Measurements from ENCODE around the gene CD44.

The CD44 gene

DNA sequence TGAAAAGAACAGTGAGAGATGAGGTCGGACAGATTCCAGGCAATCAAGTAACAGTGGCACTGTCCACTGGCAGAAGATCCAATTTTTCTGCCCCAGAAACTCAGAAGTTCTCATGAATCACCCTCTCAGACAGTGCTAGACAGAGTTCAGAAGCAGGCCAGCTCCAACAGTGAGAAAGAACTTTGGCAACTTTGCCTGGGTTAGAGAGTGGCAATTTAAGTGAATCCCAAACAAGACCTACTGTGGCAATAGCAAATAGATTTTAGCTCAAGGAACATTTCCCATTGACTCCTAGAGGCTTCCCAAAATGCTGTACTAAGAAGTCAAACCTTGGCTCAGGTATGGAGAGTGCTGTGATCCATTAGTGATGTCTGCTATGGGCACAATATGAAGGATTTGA is 12.3 kb downstream of the CD44 start:
- no peak for TF ChIP-seq CTCF (IDR thresholded peaks at IDR 0.05; ENCODE audit: low read depth, low read length)
- Histone ChIP-seq H3K27me3 (no peaks in the 10 kb centered on the region), H3K9me3 (no peaks in the 10 kb centered on the region), H3K36me3 (no peaks in the 10 kb centered on the region), H3K4me3 (ENCODE audit: low read depth, low read length) (no peak overlapping the region), H3K4me1 (no peaks in the 10 kb centered on the region)
- no peak for DNase-seq

DNA sequence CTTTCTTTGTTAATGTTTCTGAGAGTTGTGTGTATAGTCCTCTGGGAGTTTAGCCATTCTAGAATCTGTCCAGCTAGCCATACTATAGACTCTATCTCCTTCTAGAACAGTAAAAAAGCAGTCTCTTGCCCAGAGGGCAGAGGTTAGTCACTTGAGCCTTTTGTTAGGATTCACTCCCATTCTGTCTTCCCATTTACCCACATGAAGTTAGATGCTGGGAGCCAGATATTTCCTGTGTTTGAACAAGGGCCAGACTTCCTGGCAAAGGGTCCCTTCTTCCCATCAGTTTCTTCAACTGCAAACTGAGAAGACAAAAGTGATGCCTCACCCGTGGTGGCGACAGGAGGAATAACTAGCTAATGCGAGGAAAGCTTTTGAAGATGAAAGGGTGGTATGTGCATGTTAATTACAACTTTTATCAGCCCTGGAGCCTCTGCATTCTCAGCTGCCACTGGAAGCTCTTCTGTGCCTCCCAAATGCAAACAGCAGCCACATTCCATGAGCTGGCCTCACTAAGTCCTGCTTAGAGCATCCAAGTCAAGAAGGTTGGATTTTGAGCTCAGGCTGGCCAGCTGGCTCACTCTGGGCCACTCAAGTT is 12.8 kb downstream of the CD44 start:
- Histone ChIP-seq H3K4me3 (ENCODE audit: low read depth, low read length) (no peak overlapping the region), H3K36me3 (no peaks in the 10 kb centered on the region), H3K9me3 (no peaks in the 10 kb centered on the region), H3K4me1 (no peaks in the 10 kb centered on the region), H3K27me3 (no peaks in the 10 kb centered on the region)
- no peak for TF ChIP-seq CTCF (IDR thresholded peaks at IDR 0.05; ENCODE audit: low read depth, low read length)
- no peak for DNase-seq

DNA sequence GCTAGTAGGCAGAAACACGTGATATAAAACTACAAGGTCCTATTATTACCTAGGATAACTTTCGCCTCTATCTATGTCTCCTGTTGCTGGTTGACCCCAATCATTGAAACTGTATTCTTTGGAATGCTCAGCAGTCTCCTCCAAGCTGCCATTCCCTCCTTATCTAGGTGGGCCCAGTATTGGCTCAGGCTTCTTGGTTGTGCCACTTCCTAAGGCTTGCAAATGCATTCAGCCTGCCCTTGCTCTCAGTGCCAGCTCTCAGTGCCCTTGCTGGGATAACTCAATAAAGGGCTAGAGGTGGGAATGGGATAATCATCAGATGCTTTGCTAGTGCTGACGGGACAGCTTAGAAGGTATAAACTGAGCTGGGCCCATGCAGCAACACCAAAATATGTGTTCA is 13.6 kb downstream of the CD44 start:
- Histone ChIP-seq H3K9me3 (no peaks in the 10 kb centered on the region), H3K27me3 (no peaks in the 10 kb centered on the region), H3K4me3 (ENCODE audit: low read depth, low read length) (no peak overlapping the region), H3K4me1 (no peaks in the 10 kb centered on the region), H3K36me3 (no peaks in the 10 kb centered on the region)
- DNase-seq = no peak
- no peak for TF ChIP-seq CTCF (IDR thresholded peaks at IDR 0.05; ENCODE audit: low read depth, low read length)

- Histone ChIP-seq H3K36me3 (no peaks in the 10 kb centered on the region), H3K4me3 (ENCODE audit: low read depth, low read length) (no peak overlapping the region), H3K9me3 (no peaks in the 10 kb centered on the region), H3K27me3 (no peaks in the 10 kb centered on the region), H3K4me1 (no peaks in the 10 kb centered on the region)
- DNase-seq = no peak
- no peak for TF ChIP-seq CTCF (IDR thresholded peaks at IDR 0.05; ENCODE audit: low read depth, low read length)
These were observed 14.3 kb downstream of the CD44 start for GRCh38 chr11:35153280-35153679.

GRCh38 chr11:35154952-35155351 is 16.0 kb downstream of the CD44 start:
- no peaks in the 10 kb centered on the region for H3K36me3 ChIP-seq
- no peak for TF ChIP-seq CTCF (IDR thresholded peaks at IDR 0.05; ENCODE audit: low read depth, low read length)
- H3K4me3 ChIP-seq (ENCODE audit: low read depth, low read length) = no peak overlapping the region
- no peaks in the 10 kb centered on the region for H3K9me3 ChIP-seq
- H3K4me1 ChIP-seq = peaks cover 8% of the 10 kb centered on the region
- DNase-seq = no peak
- H3K27me3 ChIP-seq = no peaks in the 10 kb centered on the region

GRCh38 chr11:35155677-35156076 is 16.7 kb downstream of the CD44 start:
- peaks cover 15% of the 10 kb centered on the region for H3K4me1 ChIP-seq
- no peaks in the 10 kb centered on the region for H3K27me3 ChIP-seq
- no peak overlapping the region for H3K4me3 ChIP-seq (ENCODE audit: low read depth, low read length)
- DNase-seq = no peak
- no peaks in the 10 kb centered on the region for H3K9me3 ChIP-seq
- TF ChIP-seq CTCF (IDR thresholded peaks at IDR 0.05; ENCODE audit: low read depth, low read length) = no peak
- H3K36me3 ChIP-seq = no peaks in the 10 kb centered on the region
